ENCODE data around the gene OPN1SW. TPM values are rescaled to one million over a fixed set of nuclear protein-coding genes. Genes with fewer than 3 reads are reported as not detected.
A peak's percentile ranks its signal among the peaks of the same experiment; 100 is the strongest.

Gene OPN1SW
- total and polyA plus RNA-seq, 3 donors from 2014 or later, result not detected

GRCh38 chr7:128794436-128794835, 18.8 kb upstream of the OPN1SW start:
- H3K4me1 ChIP-seq, result peaks cover 7% of the 10 kb centered on the region
- H3K27me3 ChIP-seq, result no peaks in the 10 kb centered on the region
- WGBS, 2 donors, result 95 to 98% methylated on average over 4 to 8 of the region's 8 CpGs
- no peak for DNase-seq
- H3K4me3 ChIP-seq, result no peak overlapping the region
- no peaks in the 10 kb centered on the region for H3K9me3 ChIP-seq
- TF ChIP-seq POLR2A (IDR thresholded peaks at IDR 0.05), result no peak
- no peak for TF ChIP-seq CTCF (IDR thresholded peaks at IDR 0.05)
- intact Hi-C loops (cut with DNase I; ENCODE audit: low total_unique reads), result no loop called here
- H3K36me3 ChIP-seq (ENCODE audit: low read depth, missing control alignments), result no peaks in the 10 kb centered on the region
- H3K27ac ChIP-seq, result no peak overlapping the region

GRCh38 chr7:128794020-128794419, 18.4 kb upstream of the OPN1SW start:
- TF ChIP-seq CTCF (IDR thresholded peaks at IDR 0.05) (no peak), POLR2A (IDR thresholded peaks at IDR 0.05) (no peak)
- H3K36me3 ChIP-seq (ENCODE audit: low read depth, missing control alignments), result no peaks in the 10 kb centered on the region

GRCh38 chr7:128793181-128793547, 17.6 kb upstream of the OPN1SW start:
- 95% methylated on average over 5 of the region's 5 CpGs for WGBS, 2 donors

More at GRCh38 chr7:128794020-128794419, 18.4 kb upstream of the OPN1SW start:
- Histone ChIP-seq H3K9me3 (no peaks in the 10 kb centered on the region), H3K4me3 (no peak overlapping the region), H3K27me3 (no peaks in the 10 kb centered on the region), H3K27ac (no peak overlapping the region), H3K4me1 (peaks cover 7% of the 10 kb centered on the region)
- intact Hi-C loops (cut with DNase I; ENCODE audit: low total_unique reads), result no loop called here
- no peak for DNase-seq
- 88 to 90% methylated on average over 3 of the region's 3 CpGs for WGBS, 2 donors

GRCh38 chr7:128792471-128793180, 17.0 kb upstream of the OPN1SW start:
- no peak overlapping the region for H3K27ac ChIP-seq
- no peak overlapping the region for H3K4me3 ChIP-seq
- intact Hi-C loops (cut with DNase I; ENCODE audit: low total_unique reads), result no loop called here
- TF ChIP-seq CTCF (IDR thresholded peaks at IDR 0.05) (no peak), POLR2A (IDR thresholded peaks at IDR 0.05) (no peak)
- no peaks in the 10 kb centered on the region for H3K27me3 ChIP-seq
- no peaks in the 10 kb centered on the region for H3K9me3 ChIP-seq
- DNase-seq, result no peak
- WGBS, 2 donors, result 49 to 64% methylated on average over 10 of the region's 10 CpGs
- no peaks in the 10 kb centered on the region for H3K36me3 ChIP-seq (ENCODE audit: low read depth, missing control alignments)
- H3K4me1 ChIP-seq, result peaks cover 7% of the 10 kb centered on the region

More at GRCh38 chr7:128793181-128793547, 17.6 kb upstream of the OPN1SW start:
- intact Hi-C loops (cut with DNase I; ENCODE audit: low total_unique reads), result no loop called here
- no peaks in the 10 kb centered on the region for H3K9me3 ChIP-seq
- TF ChIP-seq POLR2A (IDR thresholded peaks at IDR 0.05) (no peak), CTCF (IDR thresholded peaks at IDR 0.05) (no peak)
- H3K4me3 ChIP-seq, result no peak overlapping the region
- no peak overlapping the region for H3K27ac ChIP-seq
- peaks cover 7% of the 10 kb centered on the region for H3K4me1 ChIP-seq
- H3K36me3 ChIP-seq (ENCODE audit: low read depth, missing control alignments), result no peaks in the 10 kb centered on the region
- H3K27me3 ChIP-seq, result no peaks in the 10 kb centered on the region
- DNase-seq, result no peak

GRCh38 chr7:128791972-128792327, 16.4 kb upstream of the OPN1SW start:
- no peak overlapping the region for H3K27ac ChIP-seq
- 6 to 18% methylated on average over 9 of the region's 9 CpGs for WGBS, 2 donors
- H3K36me3 ChIP-seq (ENCODE audit: low read depth, missing control alignments), result no peaks in the 10 kb centered on the region
- no peaks in the 10 kb centered on the region for H3K9me3 ChIP-seq
- intact Hi-C loops (cut with DNase I; ENCODE audit: low total_unique reads), result no loop called here
- no peak for DNase-seq
- H3K4me3 ChIP-seq, result peak overlapping the region; percentile 66 to 73
- peaks cover 7% of the 10 kb centered on the region for H3K4me1 ChIP-seq
- H3K27me3 ChIP-seq, result no peaks in the 10 kb centered on the region
- TF ChIP-seq CTCF (IDR thresholded peaks at IDR 0.05) (no peak), POLR2A (IDR thresholded peaks at IDR 0.05) (no peak)

Data from testis (tissue), 3 donors.